ENCODE data around the gene ERP27.

Gene ERP27

GRCh38 chr12:14959126-14959440 lies 20.7 kb upstream of the ERP27 start:
- no peak for DNase-seq

- no peak for DNase-seq
These were observed 20.2 kb upstream of the ERP27 start for GRCh38 chr12:14958361-14959125.

- DNase-seq, result no peak
These were observed 19.3 kb upstream of the ERP27 start for GRCh38 chr12:14957551-14958168.

GRCh38 chr12:14956905-14957304 lies 18.6 kb upstream of the ERP27 start:
- no peak for DNase-seq

- DNase-seq, result peak; percentile 44
These were observed 17.9 kb upstream of the ERP27 start for GRCh38 chr12:14956024-14956891.

GRCh38 chr12:14954269-14954668 lies 15.9 kb upstream of the ERP27 start:
- no peak for DNase-seq

- no peak for DNase-seq
These were observed 15.4 kb upstream of the ERP27 start for GRCh38 chr12:14953752-14954151.

- DNase-seq, result no peak
These were observed 14.1 kb upstream of the ERP27 start for GRCh38 chr12:14952299-14952921.

- no peak for DNase-seq
These were observed 13.5 kb upstream of the ERP27 start for GRCh38 chr12:14951851-14952250.

- no peak for DNase-seq
These were observed 12.8 kb upstream of the ERP27 start for GRCh38 chr12:14950982-14951746.

GRCh38 chr12:14950421-14950820 lies 12.1 kb upstream of the ERP27 start:
- DNase-seq, result no peak

- no peak for DNase-seq
These were observed 11.3 kb upstream of the ERP27 start for GRCh38 chr12:14949631-14950030.

- DNase-seq, result no peak
These were observed 10.3 kb upstream of the ERP27 start for GRCh38 chr12:14948672-14949071.

GRCh38 chr12:14946861-14947260 lies 8.5 kb upstream of the ERP27 start:
- DNase-seq, result no peak

- no peak for DNase-seq
These were observed 7.8 kb upstream of the ERP27 start for GRCh38 chr12:14946162-14946561.

- no peak for DNase-seq
These were observed 4.0 kb upstream of the ERP27 start for GRCh38 chr12:14942196-14942931.

- no peak for DNase-seq
These were observed 3.0 kb upstream of the ERP27 start for GRCh38 chr12:14941369-14941768.

GRCh38 chr12:14937689-14938088 lies 648 bp downstream of the ERP27 start:
- peak; percentile 26 for DNase-seq

- no peak for DNase-seq
These were observed 1.3 kb downstream of the ERP27 start for GRCh38 chr12:14937014-14937413.

- DNase-seq, result no peak
These were observed 2.0 kb downstream of the ERP27 start for GRCh38 chr12:14936224-14936861.

GRCh38 chr12:14935031-14935430 lies 3.3 kb downstream of the ERP27 start:
- DNase-seq, result no peak
